HG02610 (cell line): Measurements from ENCODE around the gene DOCK4.

Source experiments
- ATAC-seq: cut with Tn5 transposase; IDR thresholded peaks from one replicate; pipeline ENCODE4 v1.9.1; 2021; ENCODE audit warnings: mild to moderate bottlenecking, moderate library complexity; ENCODE audit not compliant: unreplicated experiment

Gene DOCK4

GRCh38 chr7:112080978-112081377, 125.2 kb downstream of the DOCK4 start:
- ATAC-seq: peak; percentile 38

GRCh38 chr7:112080441-112080840, 125.8 kb downstream of the DOCK4 start:
- peak; percentile 76 for ATAC-seq

- no peak for ATAC-seq
These were observed 126.5 kb downstream of the DOCK4 start for GRCh38 chr7:112079673-112080072.

DNA sequence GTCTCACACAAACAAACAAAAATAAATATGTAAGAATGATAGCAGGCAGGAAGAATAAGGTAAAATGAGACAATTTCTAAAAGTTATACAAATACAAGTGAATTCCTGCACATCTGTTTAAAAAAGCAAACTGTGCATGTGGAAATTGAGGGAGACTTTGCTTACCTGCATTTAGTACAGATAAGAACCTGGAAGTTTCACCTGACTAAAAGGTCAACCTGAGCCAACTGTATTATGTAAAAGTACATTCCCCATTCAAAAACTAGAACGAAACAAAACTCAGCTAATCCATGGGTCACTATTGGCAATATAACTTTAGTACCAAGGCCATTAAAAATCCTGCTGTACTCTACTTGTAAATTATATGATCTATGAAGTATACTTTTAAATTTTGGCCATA, 127.1 kb downstream of the DOCK4 start:
- ATAC-seq: no peak

GRCh38 chr7:112076324-112076723, 129.9 kb downstream of the DOCK4 start:
- ATAC-seq: no peak

GRCh38 chr7:112074464-112074863, 131.7 kb downstream of the DOCK4 start:
- ATAC-seq: no peak

- ATAC-seq: no peak
These were observed 132.7 kb downstream of the DOCK4 start for GRCh38 chr7:112073530-112073929.

GRCh38 chr7:112072541-112073245, 133.5 kb downstream of the DOCK4 start:
- no peak for ATAC-seq

DNA sequence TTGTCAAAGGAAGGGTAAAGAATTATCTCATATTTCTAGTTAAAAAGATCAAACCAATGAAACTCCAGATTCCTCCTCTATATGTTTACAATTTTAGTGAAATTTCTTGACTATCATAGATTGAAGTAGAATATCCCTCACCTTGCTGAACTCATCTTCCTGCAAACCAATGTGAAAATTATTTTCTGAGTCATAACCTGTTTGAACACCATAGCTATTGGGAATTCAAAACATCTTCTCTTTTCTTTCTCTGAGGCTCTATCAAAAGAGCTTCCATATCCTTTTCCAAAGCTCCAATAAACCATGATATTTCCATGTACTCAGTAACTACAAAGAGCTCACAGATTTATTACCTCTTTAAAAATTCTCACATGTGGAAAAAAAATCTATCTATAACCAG, 134.3 kb downstream of the DOCK4 start:
- ATAC-seq: no peak

DNA sequence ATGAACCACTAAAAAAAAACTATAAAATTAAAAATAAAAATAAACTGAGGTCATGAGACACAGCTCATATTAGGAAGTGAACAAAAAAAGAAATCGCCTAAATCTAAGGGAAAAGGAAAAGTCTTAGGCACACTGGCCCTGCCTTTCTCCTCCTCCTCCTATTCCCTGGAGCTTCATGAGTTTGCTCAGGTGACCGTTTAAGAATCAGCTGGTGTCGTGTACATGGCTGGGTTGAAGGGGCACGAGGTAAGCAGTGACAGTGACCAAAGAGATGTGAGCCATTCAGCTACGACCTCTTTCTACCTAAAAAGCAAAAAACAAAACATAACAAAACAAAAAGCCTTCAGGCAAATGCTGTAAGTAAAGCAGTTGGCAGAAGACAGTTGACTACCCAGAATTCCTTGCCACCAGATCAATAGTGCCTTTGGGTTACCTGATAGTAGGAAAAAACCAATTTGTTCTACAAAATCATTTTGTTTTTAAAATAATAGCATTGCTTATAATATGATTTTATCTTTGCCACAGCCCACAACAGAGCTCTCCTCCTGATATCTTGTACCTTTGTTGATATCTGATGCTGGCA, 135.4 kb downstream of the DOCK4 start:
- ATAC-seq: no peak

DNA sequence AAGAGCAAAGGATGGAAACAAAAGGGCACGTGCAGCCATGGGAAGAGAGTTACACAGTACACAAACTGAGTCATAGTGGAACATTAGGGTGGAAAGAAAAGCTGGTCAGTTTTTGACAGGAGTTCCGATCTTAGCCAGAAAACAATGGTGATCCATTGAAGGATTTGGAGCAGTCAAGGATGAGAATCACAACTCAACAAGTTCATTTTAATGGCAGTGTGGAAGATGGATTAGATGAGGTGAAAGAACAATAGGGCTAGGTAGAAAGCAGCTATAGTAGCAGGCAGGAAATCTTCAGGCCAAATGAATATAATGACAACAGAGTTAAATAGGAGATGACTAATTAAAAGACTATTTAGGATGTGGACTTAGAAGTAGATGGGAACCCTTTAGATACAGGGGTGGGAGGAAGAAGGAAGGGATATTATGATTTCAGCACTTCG, 136.3 kb downstream of the DOCK4 start:
- no peak for ATAC-seq

DNA sequence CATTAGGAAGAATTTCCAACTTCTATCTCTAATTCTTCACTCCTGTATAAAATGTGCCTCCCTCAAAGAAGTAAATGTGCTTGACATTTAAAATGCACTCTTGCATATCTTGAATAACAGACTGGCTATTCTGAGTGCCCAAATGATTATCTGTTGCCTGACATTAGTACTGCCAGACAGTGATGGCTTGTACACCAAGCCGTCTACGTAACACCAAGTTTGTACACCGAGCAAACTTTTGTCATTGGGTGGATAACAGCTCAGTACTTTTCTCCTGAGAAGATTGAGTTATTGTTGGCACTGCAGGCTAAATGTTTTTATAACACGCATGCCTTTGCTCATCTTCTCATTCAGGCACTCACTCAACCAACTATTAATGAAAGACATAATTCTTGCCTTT, 137.2 kb downstream of the DOCK4 start:
- ATAC-seq: no peak

DNA sequence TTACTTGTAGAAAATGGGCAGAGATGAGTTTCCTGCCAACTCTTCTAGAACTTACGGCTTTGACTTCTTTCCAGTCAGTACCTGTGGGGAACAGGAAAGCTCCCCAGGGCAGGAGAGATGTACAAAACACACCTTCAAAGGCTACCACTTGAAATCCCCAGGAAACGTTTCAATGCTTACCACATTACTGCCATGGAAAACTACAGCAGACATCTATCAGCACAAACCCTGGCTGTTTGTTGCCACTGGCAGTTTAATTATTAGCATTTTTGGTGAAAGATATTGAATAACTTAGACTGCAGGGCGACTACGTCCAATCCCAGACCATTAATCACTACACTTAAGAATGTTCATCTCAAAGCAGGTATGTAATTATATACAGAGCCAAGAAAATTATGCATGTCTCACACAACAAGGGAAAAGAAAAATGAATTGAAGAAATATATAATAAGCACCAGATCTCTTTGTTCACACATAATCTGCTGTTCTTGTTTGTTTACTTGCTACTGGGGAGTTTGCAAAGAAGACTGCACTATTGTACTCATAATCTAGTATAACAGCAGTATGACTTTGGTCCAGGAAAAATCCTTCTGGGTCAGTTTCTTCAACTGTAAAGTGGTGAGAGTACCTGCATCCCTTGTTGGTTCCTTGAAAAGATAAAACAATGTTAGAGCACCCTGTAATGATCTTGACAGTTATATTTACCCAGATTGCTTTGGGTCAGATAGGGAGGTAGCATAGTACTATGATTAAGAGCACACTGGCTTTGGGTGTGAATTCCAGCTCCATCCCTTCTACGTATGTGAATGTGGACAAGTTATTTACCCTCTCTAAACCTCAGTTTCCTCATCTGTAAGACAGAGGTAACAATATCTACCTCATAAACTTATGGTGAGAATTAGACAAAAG, 138.3 kb downstream of the DOCK4 start:
- no peak for ATAC-seq

- ATAC-seq: no peak
These were observed 139.0 kb downstream of the DOCK4 start for GRCh38 chr7:112067200-112067599.

- no peak for ATAC-seq
These were observed 140.4 kb downstream of the DOCK4 start for GRCh38 chr7:112065758-112066157.

- no peak for ATAC-seq
These were observed 141.4 kb downstream of the DOCK4 start for GRCh38 chr7:112064627-112065385.

- no peak for ATAC-seq
These were observed 142.2 kb downstream of the DOCK4 start for GRCh38 chr7:112063974-112064373.

- no peak for ATAC-seq
These were observed 145.1 kb downstream of the DOCK4 start for GRCh38 chr7:112061051-112061450.

DNA sequence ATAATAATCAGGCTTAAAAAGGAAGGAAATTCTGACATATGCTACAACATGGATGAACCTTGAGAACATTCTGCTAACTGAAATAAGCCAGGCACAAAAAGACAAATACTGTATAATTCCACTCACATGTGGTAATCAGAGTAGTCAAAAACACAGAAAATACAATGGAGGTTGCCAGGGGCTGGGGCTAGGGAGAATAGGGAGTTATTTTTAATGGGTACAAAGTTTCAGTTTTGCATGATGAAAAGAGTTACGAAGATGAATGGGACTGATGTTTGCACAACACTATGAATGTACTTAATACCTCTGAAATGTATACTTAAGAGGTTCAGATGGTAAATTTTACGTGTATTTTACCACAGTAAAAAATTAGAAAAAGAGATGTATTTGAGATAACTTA, 145.6 kb downstream of the DOCK4 start:
- ATAC-seq: no peak

DNA sequence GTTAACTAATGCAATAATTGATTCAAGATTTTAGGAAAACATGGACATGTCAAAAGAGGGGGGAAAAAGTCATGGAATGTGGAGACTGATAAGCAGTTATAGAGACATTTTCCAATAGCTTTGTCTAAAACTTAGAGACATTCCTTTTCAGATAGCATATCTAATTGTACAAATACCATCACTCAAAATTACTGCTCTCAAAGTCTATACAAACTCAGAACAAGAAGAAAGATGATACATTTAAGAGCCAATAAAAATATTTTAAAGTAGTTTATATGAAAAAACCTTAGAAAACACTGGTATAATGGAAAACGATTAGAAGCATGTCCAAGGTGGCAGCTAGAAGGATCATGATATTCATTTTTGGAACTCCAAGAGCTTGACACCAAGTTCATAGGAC, 146.5 kb downstream of the DOCK4 start:
- no peak for ATAC-seq

DNA sequence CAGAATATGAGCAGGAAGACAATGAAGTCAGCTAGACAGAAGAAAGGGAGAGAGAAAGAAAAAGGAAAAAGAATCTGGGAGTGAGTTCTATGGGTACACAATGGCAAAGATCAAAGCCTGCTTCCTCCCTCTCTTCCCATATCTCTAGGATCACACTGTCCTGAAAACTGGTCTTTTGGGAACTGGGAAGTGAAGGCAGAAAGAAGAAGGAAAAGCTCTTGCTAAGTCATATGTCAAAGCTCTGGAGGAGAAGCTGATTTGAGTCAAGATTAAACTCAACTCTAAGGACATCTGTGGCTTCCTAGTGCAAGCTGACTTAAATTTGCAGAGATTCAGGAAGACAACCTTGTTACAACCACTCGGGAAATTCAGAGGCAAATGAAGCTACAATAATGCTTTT, 147.5 kb downstream of the DOCK4 start:
- no peak for ATAC-seq
